HepG2 (cell line): Measurements from ENCODE around the gene ECT2. TPM values are rescaled to one million over a fixed set of nuclear protein-coding genes. Genes with fewer than 3 reads are reported as not detected.
A peak's percentile ranks its signal among the peaks of the same experiment; 100 is the strongest.

Experiments
- ARNT2 ChIP-seq: sonication (generic); formaldehyde crosslinking; IDR thresholded peaks from 2 replicates; pipeline ENCODE4 v1.8.0; 2022; ENCODE audit warnings: mild to moderate bottlenecking, low read depth, missing genetic modification reagents, moderate library complexity
- CSRNP2 ChIP-seq: sonication (generic); formaldehyde crosslinking; conservative IDR thresholded peaks from 2 replicates; pipeline ENCODE4 v1.8.0; 2022; ENCODE audit warnings: low read depth, missing genetic modification reagents
- FOSL2 ChIP-seq: sonication (generic); formaldehyde crosslinking; IDR thresholded peaks from 2 replicates; pipeline ENCODE4 v1.4.0; 2020; ENCODE audit warnings: missing genetic modification reagents
- FOXA1 ChIP-seq, 2 experiments: fragments of 450-650 bp in 1 of 2; sonication (generic) in 1 of 2; formaldehyde crosslinking in 1 of 2; IDR thresholded peaks; 2 replicates each; pipeline versions ENCODE4 v1.4.0 to v1.6.1; 2016 to 2020; ENCODE audit warnings: missing genetic modification reagents in 1 of 2
- FOXJ3 ChIP-seq: sonication (generic); formaldehyde crosslinking; IDR thresholded peaks from 2 replicates; pipeline ENCODE4 v1.4.0; 2020; ENCODE audit warnings: missing genetic modification reagents, mild to moderate bottlenecking, borderline replicate concordance
- GABPA ChIP-seq, 2 experiments: IDR thresholded peaks; 2 replicates each; pipeline ENCODE4 v1.6.1; 2011 to 2016; ENCODE audit warnings: low read depth in 2 of 2, low read length in 1 of 2, missing biosample characterization in 1 of 2, missing genetic modification characterization in 1 of 2
- GATAD2A ChIP-seq: IDR thresholded peaks from 2 replicates; pipeline ENCODE4 v1.6.1; 2016
- HIVEP1 ChIP-seq: sonication (generic); formaldehyde crosslinking; IDR thresholded peaks from 2 replicates; pipeline ENCODE4 v1.4.0; 2020; ENCODE audit warnings: mild to moderate bottlenecking, missing genetic modification reagents
- HOMEZ ChIP-seq: IDR thresholded peaks from 2 replicates; pipeline ENCODE4 v1.6.1; 2016; ENCODE audit warnings: low read depth
- HOXA9 ChIP-seq: sonication (generic); formaldehyde crosslinking; IDR thresholded peaks from 2 replicates; pipeline ENCODE4 v1.8.1; 2022; ENCODE audit warnings: missing genetic modification reagents, mild to moderate bottlenecking, moderate library complexity, borderline replicate concordance
- MAFK ChIP-seq, 2 experiments: IDR thresholded peaks in 1 of 2; conservative IDR thresholded peaks in 1 of 2; 2 replicates each; pipeline ENCODE4 v1.6.1; 2011; ENCODE audit warnings: improper control_type of control experiment in 2 of 2, low read length in 2 of 2
- MATR3 ChIP-seq: sonication (generic); formaldehyde crosslinking; IDR thresholded peaks from 2 replicates; pipeline ENCODE4 v1.4.0; 2020; ENCODE audit warnings: missing genetic modification reagents
- MIER2 ChIP-seq: IDR thresholded peaks from 2 replicates; pipeline ENCODE4 v1.6.1; 2016; ENCODE audit warnings: missing biosample characterization, missing genetic modification reagents
- NR0B2 ChIP-seq: sonication (generic); formaldehyde crosslinking; IDR thresholded peaks from 2 replicates; pipeline ENCODE4 v1.4.0; 2020; ENCODE audit warnings: mild to moderate bottlenecking, missing genetic modification reagents
- RXRA ChIP-seq: sonication (generic); formaldehyde crosslinking; IDR thresholded peaks from 2 replicates; pipeline ENCODE4 v1.5.1; 2020; ENCODE audit warnings: missing genetic modification reagents
- SMAD1 ChIP-seq: sonication (generic); formaldehyde crosslinking; IDR thresholded peaks from 2 replicates; pipeline ENCODE4 v1.4.0; 2020; ENCODE audit warnings: missing genetic modification reagents, low read depth, mild to moderate bottlenecking, borderline replicate concordance
- YEATS2 ChIP-seq: sonication (generic); formaldehyde crosslinking; IDR thresholded peaks from 2 replicates; pipeline ENCODE4 v1.4.0; 2020; ENCODE audit warnings: missing genetic modification reagents, borderline replicate concordance
- ZBTB20 ChIP-seq: sonication (generic); formaldehyde crosslinking; IDR thresholded peaks from 2 replicates; pipeline ENCODE4 v1.8.1; 2023; ENCODE audit warnings: missing genetic modification reagents, low read depth, mild to moderate bottlenecking, borderline replicate concordance
- ZBTB21 ChIP-seq: sonication (generic); formaldehyde crosslinking; IDR thresholded peaks from 2 replicates; pipeline ENCODE4 v1.4.0; 2020; ENCODE audit warnings: missing genetic modification reagents
- ZFP41 ChIP-seq: sonication (generic); formaldehyde crosslinking; IDR thresholded peaks from 2 replicates; pipeline ENCODE4 v1.4.0; 2020; ENCODE audit warnings: mild to moderate bottlenecking, missing genetic modification reagents, borderline replicate concordance
- ZMAT3 ChIP-seq: sonication (generic); formaldehyde crosslinking; conservative IDR thresholded peaks from 2 replicates; pipeline ENCODE4 v1.7.0; 2021; ENCODE audit warnings: missing genetic modification reagents
- ZNF292 ChIP-seq: sonication (generic); formaldehyde crosslinking; IDR thresholded peaks from 2 replicates; pipeline ENCODE4 v1.8.1; 2022; ENCODE audit warnings: mild to moderate bottlenecking, low read depth, missing genetic modification reagents, borderline replicate concordance
- ZNF350 ChIP-seq: sonication (generic); formaldehyde crosslinking; IDR thresholded peaks from 2 replicates; pipeline ENCODE4 v1.4.0; 2020; ENCODE audit warnings: mild to moderate bottlenecking, low read depth, missing genetic modification reagents, borderline replicate concordance
- ZNF619 ChIP-seq: sonication (generic); formaldehyde crosslinking; IDR thresholded peaks from 2 replicates; pipeline ENCODE4 v1.4.0; 2020; ENCODE audit warnings: mild to moderate bottlenecking, missing genetic modification reagents
- ZNF652 ChIP-seq: IDR thresholded peaks from 2 replicates; pipeline ENCODE4 v1.6.1; 2016; ENCODE audit warnings: low read depth, borderline replicate concordance
- ZNF772 ChIP-seq: sonication (generic); formaldehyde crosslinking; IDR thresholded peaks from 2 replicates; pipeline ENCODE4 v1.5.0; 2020; ENCODE audit warnings: mild to moderate bottlenecking, missing genetic modification reagents
- ZNF777 ChIP-seq: sonication (generic); formaldehyde crosslinking; IDR thresholded peaks from 2 replicates; pipeline ENCODE4 v1.4.0; 2020; ENCODE audit warnings: missing genetic modification reagents
- polyA plus RNA-seq, 8 experiments: library from polyadenylated mRNA; depleted of rRNA in 3 of 8; stranded (reverse) in 7 of 8; unstranded in 1 of 8; fragments of >200 nt; fragmentation: Illumina TruSeq in 4 of 8; extraction: Trizol in 4 of 8; gene quantifications; 2 replicates each; pipeline versions ENCODE4 v1.2.1 to v1.2.3, GENCODE V29; 2011 to 2016; ENCODE audit warnings: low read depth in 4 of 8, missing spikeins in 1 of 8, mixed read lengths in 1 of 8; ENCODE audit not compliant: insufficient read depth in 1 of 8
- total RNA-seq, 5 experiments: library from RNA; depleted of rRNA; stranded (reverse); fragments of >200 nt; fragmentation: Illumina TruSeq; extraction: Trizol; gene quantifications; 2 replicates each; pipeline ENCODE4 v1.2.3, GENCODE V29; 2016; ENCODE audit warnings: low read depth in 1 of 5

Gene ECT2
- total and polyA plus RNA-seq, 2 of the 13 experiments (the other 11 are each of a cell fraction or from before 2014, with no cell fraction given), result 21.6 to 52.0 TPM

GRCh38 chr3:172750368-172751174, at the start of gene ECT2 (continued):
- TF ChIP-seq MIER2 (CRISPR knock-in tag) (no peak), CSRNP2 (no peak), ZNF292 (CRISPR knock-in tag) (peak; percentile 56; the same call in 1 of the 2 replicates), ZNF350 (peak; percentile 66; the same call in 1 of the 2 replicates), ZNF772 (CRISPR knock-in tag) (peak; percentile 28; the same call in 1 of the 2 replicates), NR0B2 (CRISPR knock-in tag) (no peak), GABPA (IDR thresholded peaks at IDR 0.05; ENCODE audit: low read depth, low read length) (no peak), GABPA (CRISPR knock-in tag; IDR thresholded peaks at IDR 0.05; ENCODE audit: low read depth) (peak; percentile 54; the same call in 1 of the 2 replicates), FOXJ3 (CRISPR knock-in tag) (peak; percentile 62; the same call in 1 of the 2 replicates), HOXA9 (CRISPR knock-in tag) (no peak), ZBTB20 (CRISPR knock-in tag) (no peak), ZFP41 (no peak), FOXA1 (IDR thresholded peaks at IDR 0.05) (peak; percentile 64), FOXA1 (CRISPR knock-in tag; IDR thresholded peaks at IDR 0.05) (peak; percentile 97), HIVEP1 (CRISPR knock-in tag) (peak; percentile 62; the same call in 1 of the 2 replicates), RXRA (CRISPR knock-in tag) (no peak; the same call in 1 of the 2 replicates), YEATS2 (CRISPR knock-in tag) (peak; percentile 65; the same call in 1 of the 2 replicates), ZNF652 (CRISPR knock-in tag) (peak; percentile 11; the same call in 1 of the 2 replicates), ZNF777 (CRISPR knock-in tag) (no peak), ARNT2 (CRISPR knock-in tag) (peak; percentile 60; the same call in 1 of the 2 replicates), ZBTB21 (CRISPR knock-in tag) (no peak), MATR3 (CRISPR knock-in tag) (no peak), SMAD1 (CRISPR knock-in tag) (no peak), ZNF619 (CRISPR knock-in tag) (no peak), GATAD2A (CRISPR knock-in tag) (peak; percentile 64), FOSL2 (peak; percentile 62), HOMEZ (CRISPR knock-in tag) (peak; percentile 95), MAFK (conservative IDR thresholded peaks at IDR 0.05 in 1 of 2, IDR thresholded peaks at IDR 0.05 in 1 of 2; ENCODE audit: low read length in 2 of 2) (no peak), ZMAT3 (CRISPR knock-in tag) (no peak)
